22Rv1 (cell line): Measurements from ENCODE around the gene MCOLN2.
A peak's percentile ranks its signal among the peaks of the same experiment; 100 is the strongest.

Experiments
- H3K27ac ChIP-seq: fragments of 450-650 bp; 2 replicates; pipeline ENCODE4 v1.5.1; 2017
- CTCF ChIP-seq: fragments of 450-650 bp; IDR thresholded peaks from 2 replicates; pipeline ENCODE4 v1.5.1; 2017; ENCODE audit warnings: mild to moderate bottlenecking
- ZFX ChIP-seq: fragments of 450-650 bp; IDR thresholded peaks from 2 replicates; pipeline ENCODE4 v1.6.1; 2017; ENCODE audit warnings: antibody characterized with exemption, borderline replicate concordance

Gene MCOLN2

DNA sequence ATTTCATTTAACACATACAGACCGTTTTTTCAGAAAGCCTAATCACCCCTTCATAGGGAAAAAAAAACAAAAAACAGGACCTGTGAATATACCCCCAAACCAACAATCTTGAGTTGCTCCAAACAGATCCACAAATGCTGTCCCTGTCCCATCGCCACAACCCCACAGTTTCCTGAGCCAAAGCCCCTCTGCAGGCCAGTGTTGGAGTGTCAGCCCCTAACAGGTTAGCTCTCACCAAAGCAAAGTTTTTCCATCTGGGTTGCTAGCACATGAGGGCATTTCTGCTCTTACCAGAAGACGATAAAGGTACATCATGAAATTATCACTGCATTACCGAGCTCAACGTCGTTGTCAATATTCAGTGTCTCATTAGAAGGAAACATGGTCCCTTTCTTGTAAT, 40.8 kb downstream of the MCOLN2 start:
- TF ChIP-seq ZFX (no peak), CTCF (no peak)
- no peak overlapping the region for H3K27ac ChIP-seq

- no peak for TF ChIP-seq CTCF
- no peak for TF ChIP-seq ZFX
- H3K27ac ChIP-seq, result no peak overlapping the region
Measured at GRCh38 chr1:84949664-84950063, 47.2 kb downstream of the MCOLN2 start.

DNA sequence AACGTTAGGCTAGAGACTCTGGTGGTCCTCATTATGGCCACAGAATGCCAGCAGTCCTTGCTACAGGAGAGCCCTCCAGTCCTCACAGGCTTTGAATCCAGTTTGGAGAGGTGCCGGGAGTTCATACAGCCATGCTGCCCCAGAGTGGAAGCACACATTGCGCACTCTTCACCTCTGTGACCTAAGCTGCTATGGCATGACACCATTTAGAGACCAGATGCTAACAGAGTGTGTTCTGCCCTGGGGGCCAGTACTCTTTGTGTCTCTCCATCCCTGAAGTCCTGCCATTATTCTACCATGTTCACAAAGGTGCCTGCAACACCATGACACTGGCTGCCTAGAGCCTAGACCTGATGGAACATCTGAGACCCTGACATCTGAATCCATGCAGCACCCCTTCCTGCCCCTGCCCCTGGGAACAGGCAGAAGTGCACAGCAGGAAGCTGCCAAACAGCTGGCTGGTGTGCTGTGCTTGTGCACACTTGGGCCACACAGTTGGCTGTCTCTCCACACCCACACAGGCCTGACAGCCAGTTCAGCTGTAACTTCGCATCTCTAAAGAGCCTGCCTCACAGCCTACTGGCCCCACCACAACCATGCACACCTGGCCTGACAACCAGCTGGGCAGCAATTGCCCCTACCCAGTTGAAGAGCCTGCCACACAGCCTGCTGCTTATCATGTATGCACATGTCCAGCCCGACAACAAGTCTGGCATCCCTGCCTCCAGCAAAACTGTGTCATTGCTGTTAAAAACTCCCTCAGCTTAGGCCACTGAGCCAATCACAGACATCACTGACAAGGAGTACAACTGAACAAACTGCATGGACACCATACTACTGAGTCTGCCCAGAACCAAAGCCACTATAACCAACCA, 49.1 kb downstream of the MCOLN2 start:
- no peak overlapping the region for H3K27ac ChIP-seq
- no peak for TF ChIP-seq ZFX
- TF ChIP-seq CTCF, result no peak

- TF ChIP-seq ZFX, result no peak
- no peak for TF ChIP-seq CTCF
- no peak overlapping the region for H3K27ac ChIP-seq
Measured at GRCh38 chr1:84946631-84947030, 50.3 kb downstream of the MCOLN2 start.

DNA sequence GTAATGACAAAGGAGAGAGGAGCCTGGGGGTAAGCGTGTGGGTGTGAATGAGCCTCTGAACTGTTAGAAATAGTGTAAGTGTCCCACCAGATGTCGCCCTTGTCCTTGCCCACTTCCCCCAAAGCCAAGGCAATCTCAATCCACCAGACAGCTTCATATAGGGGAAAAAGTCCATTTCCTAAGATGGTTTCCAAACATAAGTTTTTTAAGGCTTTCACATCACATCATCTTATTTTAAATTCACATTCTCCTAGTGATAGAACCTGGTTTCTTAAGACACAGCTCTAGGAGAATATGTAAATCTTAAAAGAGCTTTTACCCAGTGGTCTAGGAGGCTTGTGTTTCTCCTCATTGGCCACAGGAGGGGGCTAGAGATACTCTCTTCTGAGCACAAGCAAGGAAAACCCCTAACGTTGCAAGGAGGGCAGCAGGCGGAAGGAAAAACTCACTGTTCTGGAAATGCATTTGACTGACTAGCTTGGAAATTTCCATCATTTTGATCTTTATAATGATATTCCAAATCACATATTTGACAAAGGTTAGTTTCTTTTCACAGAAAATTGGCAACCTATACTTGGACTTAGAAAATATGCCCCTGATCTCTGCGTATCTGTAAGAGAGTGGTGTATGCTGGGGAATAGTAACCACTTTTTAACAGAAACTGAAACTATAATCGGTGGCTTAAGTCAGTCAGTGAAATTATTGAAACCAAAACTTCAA, 52.0 kb downstream of the MCOLN2 start:
- no peak overlapping the region for H3K27ac ChIP-seq

GRCh38 chr1:84941843-84942242, 55.1 kb downstream of the MCOLN2 start:
- H3K27ac ChIP-seq, result no peak overlapping the region
- TF ChIP-seq ZFX (no peak), CTCF (no peak)

More for the DNA sequence above, 52.0 kb downstream of the MCOLN2 start:
- TF ChIP-seq CTCF (peak; percentile 94), ZFX (no peak)

- H3K27ac ChIP-seq, result no peak overlapping the region
- TF ChIP-seq ZFX, result no peak
- TF ChIP-seq CTCF, result no peak
Measured at GRCh38 chr1:84940481-84940880, 56.4 kb downstream of the MCOLN2 start.
